ENCODE results near the gene GID8. TPM values are rescaled to one million over a fixed set of nuclear protein-coding genes. Genes with fewer than 3 reads are reported as not detected.

GID8 gene
- total and polyA plus RNA-seq, 9 of the 15 experiments (the other 6 are each of a cell fraction or from before 2014, with no cell fraction given): 7.5 to 31.6 (median 22.2) TPM

DNA sequence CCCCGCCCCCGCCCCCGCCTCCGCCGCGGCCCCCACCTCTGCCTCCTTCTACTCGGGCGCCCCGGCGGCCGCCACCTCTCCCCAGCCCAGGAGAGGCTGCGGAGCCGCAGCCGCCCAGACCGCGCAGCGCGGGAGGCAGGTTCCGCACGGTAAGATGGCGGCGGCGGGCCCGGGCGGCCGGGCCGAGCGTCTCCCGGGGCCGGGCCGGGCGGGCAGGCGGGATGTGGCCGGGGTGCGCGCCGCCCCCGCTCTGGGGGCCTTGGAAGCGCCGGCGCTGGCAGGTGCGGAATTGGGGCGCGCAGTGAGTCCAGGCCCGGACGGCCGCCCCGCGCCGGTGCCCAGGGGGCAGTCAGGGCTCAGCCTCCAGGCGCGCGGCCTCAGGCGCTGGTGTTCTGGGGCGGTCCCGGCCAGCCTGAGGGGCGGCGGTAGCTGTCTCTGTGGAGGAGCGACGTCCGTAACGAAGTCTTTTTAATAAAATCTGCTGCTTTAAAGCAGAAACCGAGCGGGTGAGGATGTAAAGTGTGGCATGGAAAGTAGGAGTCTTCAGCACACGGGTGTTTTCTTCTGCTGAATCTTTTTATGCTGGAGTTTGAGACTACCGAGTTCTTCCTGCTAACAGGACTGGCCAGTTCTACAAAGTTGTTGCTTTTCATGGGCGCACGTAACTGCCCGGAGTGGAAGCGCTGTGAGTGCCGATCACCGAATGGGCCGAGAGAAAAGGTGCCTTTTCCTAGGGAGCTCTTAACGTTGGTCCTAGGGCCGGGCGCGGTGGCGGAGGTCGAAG is at the start of gene GID8 (continued):
- TF ChIP-seq SIN3B (IDR thresholded peaks at IDR 0.05; ENCODE audit: low read depth) (peak; percentile 76), RBM17 (IDR thresholded peaks at IDR 0.05; ENCODE audit: borderline replicate concordance, low read depth, low read length) (no peak), TCF7 (IDR thresholded peaks at IDR 0.05; ENCODE audit: borderline replicate concordance) (no peak), NFIX (CRISPR knock-in tag; IDR thresholded peaks at IDR 0.05; ENCODE audit: low read depth) (no peak), TEAD1 (CRISPR knock-in tag; IDR thresholded peaks at IDR 0.05) (no peak), TBL1XR1 (IDR thresholded peaks at IDR 0.05; ENCODE audit: low read length in 2 of 2) (no peak), CC2D1A (IDR thresholded peaks at IDR 0.05) (no peak), NFE2 (IDR thresholded peaks at IDR 0.05; ENCODE audit: low read depth) (no peak), GABPA (tag; conservative IDR thresholded peaks at IDR 0.05; ENCODE audit: low read depth) (peak; percentile 74), HDAC1 (IDR thresholded peaks at IDR 0.05) (0 out of 4 replicates have a peak, but pooled peaks of 1 of the 2 experiments have one; percentile 9), HNRNPK (IDR thresholded peaks at IDR 0.05; ENCODE audit: low read depth, low read length, poor library complexity, severe bottlenecking) (no peak), CREBBP (IDR thresholded peaks at IDR 0.05; ENCODE audit: low read depth, low read length) (no peak), ZC3H8 (IDR thresholded peaks at IDR 0.05) (no peak), CBX1 (IDR thresholded peaks at IDR 0.05; ENCODE audit: low read depth) (no peak), SNIP1 (IDR thresholded peaks at IDR 0.05; ENCODE audit: low read depth) (no peak), ZNF239 (CRISPR knock-in tag; IDR thresholded peaks at IDR 0.05) (no peak), GATAD2B (IDR thresholded peaks at IDR 0.05; ENCODE audit: borderline replicate concordance) (peak; percentile 71; the same call in 1 of the 2 replicates)
- TF ChIP-seq, protein P1, sequence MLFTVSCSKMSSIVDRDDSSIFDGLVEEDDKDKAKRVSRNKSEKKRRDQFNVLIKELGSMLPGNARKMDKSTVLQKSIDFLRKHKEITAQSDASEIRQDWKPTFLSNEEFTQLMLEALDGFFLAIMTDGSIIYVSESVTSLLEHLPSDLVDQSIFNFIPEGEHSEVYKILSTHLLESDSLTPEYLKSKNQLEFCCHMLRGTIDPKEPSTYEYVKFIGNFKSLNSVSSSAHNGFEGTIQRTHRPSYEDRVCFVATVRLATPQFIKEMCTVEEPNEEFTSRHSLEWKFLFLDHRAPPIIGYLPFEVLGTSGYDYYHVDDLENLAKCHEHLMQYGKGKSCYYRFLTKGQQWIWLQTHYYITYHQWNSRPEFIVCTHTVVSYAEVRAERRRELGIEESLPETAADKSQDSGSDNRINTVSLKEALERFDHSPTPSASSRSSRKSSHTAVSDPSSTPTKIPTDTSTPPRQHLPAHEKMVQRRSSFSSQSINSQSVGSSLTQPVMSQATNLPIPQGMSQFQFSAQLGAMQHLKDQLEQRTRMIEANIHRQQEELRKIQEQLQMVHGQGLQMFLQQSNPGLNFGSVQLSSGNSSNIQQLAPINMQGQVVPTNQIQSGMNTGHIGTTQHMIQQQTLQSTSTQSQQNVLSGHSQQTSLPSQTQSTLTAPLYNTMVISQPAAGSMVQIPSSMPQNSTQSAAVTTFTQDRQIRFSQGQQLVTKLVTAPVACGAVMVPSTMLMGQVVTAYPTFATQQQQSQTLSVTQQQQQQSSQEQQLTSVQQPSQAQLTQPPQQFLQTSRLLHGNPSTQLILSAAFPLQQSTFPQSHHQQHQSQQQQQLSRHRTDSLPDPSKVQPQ (CRISPR knock-in tag; IDR thresholded peaks at IDR 0.05; ENCODE audit: borderline replicate concordance): no peak
- TF ChIP-seq, protein P2, sequence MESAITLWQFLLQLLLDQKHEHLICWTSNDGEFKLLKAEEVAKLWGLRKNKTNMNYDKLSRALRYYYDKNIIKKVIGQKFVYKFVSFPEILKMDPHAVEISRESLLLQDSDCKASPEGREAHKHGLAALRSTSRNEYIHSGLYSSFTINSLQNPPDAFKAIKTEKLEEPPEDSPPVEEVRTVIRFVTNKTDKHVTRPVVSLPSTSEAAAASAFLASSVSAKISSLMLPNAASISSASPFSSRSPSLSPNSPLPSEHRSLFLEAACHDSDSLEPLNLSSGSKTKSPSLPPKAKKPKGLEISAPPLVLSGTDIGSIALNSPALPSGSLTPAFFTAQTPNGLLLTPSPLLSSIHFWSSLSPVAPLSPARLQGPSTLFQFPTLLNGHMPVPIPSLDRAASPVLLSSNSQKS (CRISPR knock-in tag; IDR thresholded peaks at IDR 0.05): no peak
- TF ChIP-seq, protein P3, sequence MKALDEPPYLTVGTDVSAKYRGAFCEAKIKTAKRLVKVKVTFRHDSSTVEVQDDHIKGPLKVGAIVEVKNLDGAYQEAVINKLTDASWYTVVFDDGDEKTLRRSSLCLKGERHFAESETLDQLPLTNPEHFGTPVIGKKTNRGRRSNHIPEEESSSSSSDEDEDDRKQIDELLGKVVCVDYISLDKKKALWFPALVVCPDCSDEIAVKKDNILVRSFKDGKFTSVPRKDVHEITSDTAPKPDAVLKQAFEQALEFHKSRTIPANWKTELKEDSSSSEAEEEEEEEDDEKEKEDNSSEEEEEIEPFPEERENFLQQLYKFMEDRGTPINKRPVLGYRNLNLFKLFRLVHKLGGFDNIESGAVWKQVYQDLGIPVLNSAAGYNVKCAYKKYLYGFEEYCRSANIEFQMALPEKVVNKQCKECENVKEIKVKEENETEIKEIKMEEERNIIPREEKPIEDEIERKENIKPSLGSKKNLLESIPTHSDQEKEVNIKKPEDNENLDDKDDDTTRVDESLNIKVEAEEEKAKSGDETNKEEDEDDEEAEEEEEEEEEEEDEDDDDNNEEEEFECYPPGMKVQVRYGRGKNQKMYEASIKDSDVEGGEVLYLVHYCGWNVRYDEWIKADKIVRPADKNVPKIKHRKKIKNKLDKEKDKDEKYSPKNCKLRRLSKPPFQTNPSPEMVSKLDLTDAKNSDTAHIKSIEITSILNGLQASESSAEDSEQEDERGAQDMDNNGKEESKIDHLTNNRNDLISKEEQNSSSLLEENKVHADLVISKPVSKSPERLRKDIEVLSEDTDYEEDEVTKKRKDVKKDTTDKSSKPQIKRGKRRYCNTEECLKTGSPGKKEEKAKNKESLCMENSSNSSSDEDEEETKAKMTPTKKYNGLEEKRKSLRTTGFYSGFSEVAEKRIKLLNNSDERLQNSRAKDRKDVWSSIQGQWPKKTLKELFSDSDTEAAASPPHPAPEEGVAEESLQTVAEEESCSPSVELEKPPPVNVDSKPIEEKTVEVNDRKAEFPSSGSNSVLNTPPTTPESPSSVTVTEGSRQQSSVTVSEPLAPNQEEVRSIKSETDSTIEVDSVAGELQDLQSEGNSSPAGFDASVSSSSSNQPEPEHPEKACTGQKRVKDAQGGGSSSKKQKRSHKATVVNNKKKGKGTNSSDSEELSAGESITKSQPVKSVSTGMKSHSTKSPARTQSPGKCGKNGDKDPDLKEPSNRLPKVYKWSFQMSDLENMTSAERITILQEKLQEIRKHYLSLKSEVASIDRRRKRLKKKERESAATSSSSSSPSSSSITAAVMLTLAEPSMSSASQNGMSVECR (CRISPR knock-in tag; IDR thresholded peaks at IDR 0.05): peak; percentile 4; the same call in 1 of the 2 replicates
